SK-N-MC (cell line): ENCODE results near the gene PTPRG.

Experiments
- EZH2 ChIP-seq: fragments of 200-600 bp; sonication (generic); IDR thresholded peaks from one replicate; pipeline ENCODE4 v1.6.1; 2017; ENCODE audit warnings: antibody characterized with exemption
- FOXP2 ChIP-seq: optimal IDR thresholded peaks from 2 replicates; pipeline ENCODE3; 2011; ENCODE audit warnings: mild to moderate bottlenecking, moderate library complexity; ENCODE audit not compliant: insufficient read depth; ENCODE audit errors: extremely low read length, control extremely low read depth
- POLR2AphosphoS5 ChIP-seq: IDR thresholded peaks from 2 replicates; pipeline ENCODE4 v1.6.1; 2012; ENCODE audit warnings: mild to moderate bottlenecking, low read depth, low read length, borderline replicate concordance

DNA sequence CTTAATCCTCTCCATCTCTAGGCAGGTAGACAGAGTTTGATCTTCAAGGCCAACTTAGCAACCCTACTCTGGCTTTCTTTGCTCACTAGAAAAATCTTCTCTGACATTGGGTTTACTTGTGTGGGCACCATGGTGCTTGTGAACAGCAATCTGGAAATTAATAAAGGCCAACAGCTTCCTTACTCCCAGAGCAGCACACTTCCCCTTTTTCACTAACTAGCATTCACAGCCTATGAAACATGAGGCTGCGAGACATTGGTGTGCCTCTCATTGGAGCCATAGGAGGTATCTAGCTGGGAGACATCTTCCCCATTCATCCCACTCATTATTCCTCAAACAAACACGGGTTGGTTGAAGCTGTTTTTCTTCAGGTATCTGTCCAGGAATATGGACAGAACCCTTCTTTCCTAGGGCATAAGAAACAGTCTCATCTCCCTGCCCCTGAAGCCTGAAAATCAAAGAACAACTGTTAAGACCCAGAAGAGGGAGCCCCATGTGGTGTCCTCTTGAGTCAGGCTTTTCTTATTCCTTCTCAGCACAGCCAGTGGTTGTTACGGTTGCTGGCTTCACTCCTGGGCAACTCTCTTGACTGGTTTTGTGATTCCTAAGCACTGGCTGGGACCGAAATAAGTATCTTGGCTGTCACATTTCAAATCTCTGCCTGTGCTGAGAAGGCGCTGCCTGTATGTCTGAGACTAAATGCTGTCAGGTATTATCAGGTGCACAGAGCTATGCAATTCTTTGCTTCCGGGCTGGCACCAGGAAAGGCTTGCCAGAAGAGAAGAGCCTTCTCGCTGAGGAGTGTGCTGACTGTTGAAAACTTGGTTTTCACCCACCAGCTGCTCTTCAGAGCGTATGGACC lies 617.6 kb downstream of the PTPRG start:
- TF ChIP-seq POLR2AphosphoS5 (no peak), EZH2 (no peak), FOXP2 (no peak)
